OCI-LY7 (cell line): ENCODE measurements around the gene PPT2. TPM values are rescaled to one million over a fixed set of nuclear protein-coding genes. Genes with fewer than 3 reads are reported as not detected.
A peak's percentile ranks its signal among the peaks of the same experiment; 100 is the strongest.

ENCODE experiments used
- BruUV-seq: library from RNA; stranded (reverse); fragments of 400-500 nt; replicated peaks from 2 replicates; lab custom pipeline; 2021; lab: Mats Ljungman, UMichigan
- CTCF ChIA-PET: fragments of 300-600 bp; sonication (Branson Sonifier 250); formaldehyde crosslinking; loops from one replicate; lab custom pipeline; 2022; ENCODE audit warnings: antibody characterized with exemption; ENCODE audit not compliant: unreplicated experiment; lab: Charles Lee
- POLR2A ChIA-PET: fragments of 300-600 bp; sonication (Branson Sonifier 250); formaldehyde crosslinking; loops from one replicate; lab custom pipeline; 2022; ENCODE audit warnings: antibody characterized with exemption; lab: Charles Lee
- DNase-seq: peaks from one replicate; pipeline ENCODE4 v3.0.0-alpha.2; 2015; ENCODE audit warnings: low spot score
- H2AFZ ChIP-seq: fragments of 200-600 bp; sonication (generic), shearing (Covaris generic); 2 replicates; pipeline ENCODE4 v1.6.1; 2014; ENCODE audit warnings: mild to moderate bottlenecking, antibody characterized with exemption, low read length, moderate library complexity
- H3K27ac ChIP-seq: fragments of 200-600 bp; sonication (generic); 2 replicates; pipeline ENCODE4 v1.5.1; 2014; ENCODE audit warnings: mixed run types, low read depth, mild to moderate bottlenecking, moderate library complexity, low read length, inconsistent platforms; ENCODE audit not compliant: poor library complexity, severe bottlenecking
- H3K36me3 ChIP-seq: fragments of 200-600 bp; sonication (generic); 2 replicates; pipeline ENCODE4 v1.6.1; 2014; ENCODE audit warnings: mild to moderate bottlenecking, antibody characterized with exemption, low read length, moderate library complexity, mixed read lengths; ENCODE audit not compliant: insufficient read depth
- H3K4me1 ChIP-seq: fragments of 200-600 bp; sonication (generic); 2 replicates; pipeline ENCODE4 v1.5.1; 2014; ENCODE audit warnings: mild to moderate bottlenecking, low read length; ENCODE audit not compliant: insufficient read depth, poor library complexity, severe bottlenecking
- H3K4me2 ChIP-seq: fragments of 200-600 bp; sonication (generic); 2 replicates; pipeline ENCODE4 v1.6.1; 2014; ENCODE audit warnings: mild to moderate bottlenecking, low read length
- H3K4me3 ChIP-seq: fragments of 200-600 bp; sonication (generic); 2 replicates; pipeline ENCODE4 v1.5.1; 2014; ENCODE audit warnings: mild to moderate bottlenecking, low read depth, low read length; ENCODE audit not compliant: poor library complexity, severe bottlenecking
- H3K79me2 ChIP-seq: fragments of 200-600 bp; sonication (generic); 2 replicates; pipeline ENCODE4 v1.6.1; 2016; ENCODE audit warnings: low read depth, mild to moderate bottlenecking, low read length, moderate library complexity, mixed read lengths; ENCODE audit not compliant: insufficient read depth
- H3K9me2 ChIP-seq: fragments of 200-600 bp; sonication (generic); 2 replicates; pipeline ENCODE4 v1.6.1; 2016; ENCODE audit warnings: mild to moderate bottlenecking, low read length, mixed read lengths; ENCODE audit not compliant: insufficient read depth
- H3K9me3 ChIP-seq: fragments of 200-600 bp; sonication (generic); 2 replicates; pipeline ENCODE4 v1.6.1; 2014; ENCODE audit warnings: mild to moderate bottlenecking, mixed run types, low read length, mixed read lengths
- H4K20me1 ChIP-seq: fragments of 200-600 bp; sonication (generic); 2 replicates; pipeline ENCODE4 v1.6.1; 2014; ENCODE audit warnings: mild to moderate bottlenecking, antibody characterized with exemption, low read length, moderate library complexity, mixed read lengths; ENCODE audit not compliant: insufficient read depth
- CTCF ChIP-seq: fragments of 200-600 bp; sonication (generic); conservative IDR thresholded peaks from 2 replicates; pipeline ENCODE4 v1.5.1; 2014; ENCODE audit warnings: mild to moderate bottlenecking, antibody characterized with exemption, low read length, moderate library complexity, mixed read lengths
- EZH2phosphoT487 ChIP-seq: fragments of 200-600 bp; sonication (generic); IDR thresholded peaks from 2 replicates; pipeline ENCODE4 v1.6.1; 2018; ENCODE audit warnings: low read depth, borderline replicate concordance, mild to moderate bottlenecking, mixed run types, antibody characterized with exemption, low read length, moderate library complexity, mixed read lengths
- intact Hi-C: fragments of 100-400 bp; cut with micrococcal nuclease; formaldehyde crosslinking; loops from one replicate; pipeline ENCODE4 v1.10.0; 2022; ENCODE audit not compliant: unreplicated experiment
- total RNA-seq, 2 experiments: library from RNA; depleted of rRNA in 1 of 2; stranded (reverse); fragments of >200 nt in 1 of 2; shearing (Covaris generic) in 1 of 2; gene quantifications; 2 replicates each; pipeline ENCODE4 v1.2.3, GENCODE V29; 2014 to 2022

PPT2 gene
- total RNA-seq, 2 experiments from 2014 or later, result 39.0 to 111 TPM

- ChIA-PET POLR2A (interaction anchor here (0.8 to 3.3 kb wide), 3 partner anchors 11 to 782 kb away, joined by 3 to 16 read pairs (median 11); partner anchors contain the start of gene AGPAT1), CTCF (interaction anchor here (0.6 kb wide), 1 partner anchor 331 kb away, joined by 3 read pairs; no protein-coding TSS in a partner anchor)
- Histone ChIP-seq H3K9me3 (no peaks in the 10 kb centered on the region), H2AFZ (no peak within 1 kb of the TSS), H3K79me2 (peaks cover 31% of the 10 kb centered on the region; the same call in 1 of the 2 replicates), H3K9me2 (no peaks in the 10 kb centered on the region), H3K27ac (peak within 1 kb of the TSS; percentile 79), H4K20me1 (no peaks in the 10 kb centered on the region), H3K4me1 (peaks cover 68% of the 10 kb centered on the region), H3K36me3 (peaks cover 30% of the 10 kb centered on the region), H3K4me2 (peak within 1 kb of the TSS; percentile 86), H3K4me3 (peak within 1 kb of the TSS; percentile 92)
- DNase-seq, result peak; percentile 90
- intact Hi-C loops, result no loop called here
- TF ChIP-seq EZH2phosphoT487, result no peak
- no peak for TF ChIP-seq CTCF
- TSS peak; percentile 85 for BruUV-seq
Measured at GRCh38 chr6:32190054-32190851, 36.3 kb downstream of the PPT2 start, which contains the start of gene PBX2. Gene PBX2 (minus strand): TSS chr6:32190202. CDS start chr6:32189915, 287 bp downstream.

- TSS peak; percentile 83 for BruUV-seq
- ChIA-PET CTCF (no interaction called here), POLR2A (interaction anchor here (0.6 to 3.3 kb wide), 3 partner anchors 12 to 256 kb away, joined by 7 to 16 read pairs (median 11); partner anchors contain the start of gene AGPAT1)
- Histone ChIP-seq H3K79me2 (peaks cover 31% of the 10 kb centered on the region; the same call in 1 of the 2 replicates), H3K9me3 (no peaks in the 10 kb centered on the region), H3K4me2 (peak overlapping the region; percentile 86), H3K9me2 (no peaks in the 10 kb centered on the region), H3K36me3 (peaks cover 27% of the 10 kb centered on the region), H3K27ac (peak overlapping the region; percentile 79), H3K4me3 (peak overlapping the region; percentile 92), H2AFZ (no peak overlapping the region), H4K20me1 (no peaks in the 10 kb centered on the region), H3K4me1 (peaks cover 67% of the 10 kb centered on the region)
- intact Hi-C loops, result no loop called here
- TF ChIP-seq CTCF (no peak), EZH2phosphoT487 (no peak)
- no peak for DNase-seq
Measured at GRCh38 chr6:32190911-32191677, 37.2 kb downstream of the PPT2 start.
